ENCODE results near the gene DCUN1D4. TPM values are rescaled to one million over a fixed set of nuclear protein-coding genes. Genes with fewer than 3 reads are reported as not detected.

Gene DCUN1D4
- total and polyA plus RNA-seq, 2 donors (not counting 1 experiment from before 2014, with no cell fraction given) = 44.3 to 50.7 TPM

- H4K20me1 ChIP-seq (ENCODE audit: control insufficient read depth, extremely low read depth, insufficient read depth, low read length) = no peaks in the 10 kb centered on the region
- H3K4me1 ChIP-seq (ENCODE audit: control insufficient read depth, extremely low read depth, insufficient read depth, low read length) = no peaks in the 10 kb centered on the region
- no peak overlapping the region for H3K4me3 ChIP-seq (replicated peaks in 1 of 4; ENCODE audit: control extremely low read depth in 1 of 4, insufficient read depth in 1 of 4, low read depth in 3 of 4, low read length in 4 of 4)
- H3K79me2 ChIP-seq (ENCODE audit: control insufficient read depth, insufficient read depth, low read length) = no peaks in the 10 kb centered on the region
- no peak overlapping the region for H2AFZ ChIP-seq (ENCODE audit: low read length)
- TF ChIP-seq, protein P1, sequence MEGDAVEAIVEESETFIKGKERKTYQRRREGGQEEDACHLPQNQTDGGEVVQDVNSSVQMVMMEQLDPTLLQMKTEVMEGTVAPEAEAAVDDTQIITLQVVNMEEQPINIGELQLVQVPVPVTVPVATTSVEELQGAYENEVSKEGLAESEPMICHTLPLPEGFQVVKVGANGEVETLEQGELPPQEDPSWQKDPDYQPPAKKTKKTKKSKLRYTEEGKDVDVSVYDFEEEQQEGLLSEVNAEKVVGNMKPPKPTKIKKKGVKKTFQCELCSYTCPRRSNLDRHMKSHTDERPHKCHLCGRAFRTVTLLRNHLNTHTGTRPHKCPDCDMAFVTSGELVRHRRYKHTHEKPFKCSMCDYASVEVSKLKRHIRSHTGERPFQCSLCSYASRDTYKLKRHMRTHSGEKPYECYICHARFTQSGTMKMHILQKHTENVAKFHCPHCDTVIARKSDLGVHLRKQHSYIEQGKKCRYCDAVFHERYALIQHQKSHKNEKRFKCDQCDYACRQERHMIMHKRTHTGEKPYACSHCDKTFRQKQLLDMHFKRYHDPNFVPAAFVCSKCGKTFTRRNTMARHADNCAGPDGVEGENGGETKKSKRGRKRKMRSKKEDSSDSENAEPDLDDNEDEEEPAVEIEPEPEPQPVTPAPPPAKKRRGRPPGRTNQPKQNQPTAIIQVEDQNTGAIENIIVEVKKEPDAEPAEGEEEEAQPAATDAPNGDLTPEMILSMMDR (conservative IDR thresholded peaks at IDR 0.05 in 1 of 2, IDR thresholded peaks at IDR 0.05 in 1 of 2; ENCODE audit: low read depth in 1 of 2, low read length in 2 of 2) = no peak
- TF ChIP-seq EZH2 (IDR thresholded peaks at IDR 0.05; ENCODE audit: low read length, missing control alignments) = no peak
- H3K9ac ChIP-seq (ENCODE audit: insufficient read depth, low read length) = no peak overlapping the region
- DNase-seq (ENCODE audit: low read depth in 2 of 2) = peak in 1 of 2 donors; percentile 42
- no peaks in the 10 kb centered on the region for H3K9me3 ChIP-seq (ENCODE audit: control insufficient read depth, insufficient read depth, low read depth, low read length)
- no peak overlapping the region for H3K4me2 ChIP-seq (ENCODE audit: extremely low read depth, insufficient read depth, low read length)
- no peak overlapping the region for H3K27ac ChIP-seq (ENCODE audit: insufficient read depth, low read length)
- no peaks in the 10 kb centered on the region for H3K27me3 ChIP-seq (ENCODE audit: control insufficient read depth, insufficient read depth, low read length)
- H3K36me3 ChIP-seq (ENCODE audit: control insufficient read depth, insufficient read depth, low read length) = peaks cover 1% of the 10 kb centered on the region
Measured at GRCh38 chr4:51894059-51894645, 51.2 kb downstream of the DCUN1D4 start.

DNA sequence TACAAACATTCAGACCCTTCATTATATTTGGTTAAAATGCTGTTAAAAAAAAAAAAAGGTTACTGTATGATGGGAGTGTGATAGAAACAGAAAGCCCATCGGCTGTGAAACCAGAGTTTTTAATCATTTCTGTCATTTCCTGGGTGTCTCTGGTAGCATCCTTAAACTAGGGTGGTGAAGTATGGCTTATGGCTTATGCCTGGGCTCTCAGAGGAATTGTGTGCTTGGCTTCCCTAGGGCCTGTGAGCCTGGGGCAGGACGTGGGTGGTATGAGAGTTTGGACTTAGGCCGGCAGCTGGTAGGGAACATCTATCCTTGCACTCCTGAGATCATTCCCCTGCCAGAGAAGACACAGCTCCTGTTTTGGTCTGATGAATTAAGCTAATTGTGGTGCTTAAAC is 52.2 kb downstream of the DCUN1D4 start:
- H3K27ac ChIP-seq (ENCODE audit: insufficient read depth, low read length) = no peak overlapping the region
- H3K36me3 ChIP-seq (ENCODE audit: control insufficient read depth, insufficient read depth, low read length) = peaks cover 1% of the 10 kb centered on the region
- H3K9ac ChIP-seq (ENCODE audit: insufficient read depth, low read length) = no peak overlapping the region

GRCh38 chr4:51895816-51896408 is 53.0 kb downstream of the DCUN1D4 start:
- DNase-seq (ENCODE audit: low read depth in 2 of 2) = peak; percentile 61 to 75
- Histone ChIP-seq H3K79me2 (ENCODE audit: control insufficient read depth, insufficient read depth, low read length) (no peaks in the 10 kb centered on the region), H3K4me1 (ENCODE audit: control insufficient read depth, extremely low read depth, insufficient read depth, low read length) (no peaks in the 10 kb centered on the region), H3K9ac (ENCODE audit: insufficient read depth, low read length) (no peak overlapping the region), H4K20me1 (ENCODE audit: control insufficient read depth, extremely low read depth, insufficient read depth, low read length) (no peaks in the 10 kb centered on the region), H3K27ac (ENCODE audit: insufficient read depth, low read length) (peak overlapping the region; percentile 3), H3K36me3 (ENCODE audit: control insufficient read depth, insufficient read depth, low read length) (peaks cover 4% of the 10 kb centered on the region), H2AFZ (ENCODE audit: low read length) (no peak overlapping the region), H3K4me2 (ENCODE audit: extremely low read depth, insufficient read depth, low read length) (no peak overlapping the region), H3K27me3 (ENCODE audit: control insufficient read depth, insufficient read depth, low read length) (no peaks in the 10 kb centered on the region), H3K4me3 (replicated peaks in 1 of 4; ENCODE audit: control extremely low read depth in 1 of 4, insufficient read depth in 1 of 4, low read depth in 3 of 4, low read length in 4 of 4) (no peak overlapping the region), H3K9me3 (ENCODE audit: control insufficient read depth, insufficient read depth, low read depth, low read length) (no peaks in the 10 kb centered on the region)
- TF ChIP-seq EZH2 (IDR thresholded peaks at IDR 0.05; ENCODE audit: low read length, missing control alignments) = no peak
- TF ChIP-seq, protein P1 (conservative IDR thresholded peaks at IDR 0.05 in 1 of 2, IDR thresholded peaks at IDR 0.05 in 1 of 2; ENCODE audit: low read depth in 1 of 2, low read length in 2 of 2) = peak; percentile 89 to 91

More for the DNA sequence above, 52.2 kb downstream of the DCUN1D4 start:
- H2AFZ ChIP-seq (ENCODE audit: low read length) = no peak overlapping the region
- H3K4me2 ChIP-seq (ENCODE audit: extremely low read depth, insufficient read depth, low read length) = no peak overlapping the region
- no peaks in the 10 kb centered on the region for H4K20me1 ChIP-seq (ENCODE audit: control insufficient read depth, extremely low read depth, insufficient read depth, low read length)
- H3K4me3 ChIP-seq (replicated peaks in 1 of 4; ENCODE audit: control extremely low read depth in 1 of 4, insufficient read depth in 1 of 4, low read depth in 3 of 4, low read length in 4 of 4) = no peak overlapping the region
- no peaks in the 10 kb centered on the region for H3K4me1 ChIP-seq (ENCODE audit: control insufficient read depth, extremely low read depth, insufficient read depth, low read length)
- H3K27me3 ChIP-seq (ENCODE audit: control insufficient read depth, insufficient read depth, low read length) = no peaks in the 10 kb centered on the region
- no peak for TF ChIP-seq EZH2 (IDR thresholded peaks at IDR 0.05; ENCODE audit: low read length, missing control alignments)
- TF ChIP-seq, protein P1 (conservative IDR thresholded peaks at IDR 0.05 in 1 of 2, IDR thresholded peaks at IDR 0.05 in 1 of 2; ENCODE audit: low read depth in 1 of 2, low read length in 2 of 2) = no peak
- no peak for DNase-seq (ENCODE audit: low read depth in 2 of 2)
- H3K79me2 ChIP-seq (ENCODE audit: control insufficient read depth, insufficient read depth, low read length) = no peaks in the 10 kb centered on the region
- H3K9me3 ChIP-seq (ENCODE audit: control insufficient read depth, insufficient read depth, low read depth, low read length) = no peaks in the 10 kb centered on the region

Data from fibroblast of lung (primary cell).